Fibroblast of lung (primary cell): Measurements from ENCODE around the gene ETV6. TPM values are rescaled to one million over a fixed set of nuclear protein-coding genes. Genes with fewer than 3 reads are reported as not detected.

Source experiments
- DNase-seq, 2 donors: peaks; one replicate each; pipeline versions ENCODE4 v3.0.0 to v3.0.0-alpha.2; 2010; ENCODE audit warnings: low read depth in 2 of 2
- H2AFZ ChIP-seq: 2 replicates; pipeline ENCODE4 v1.5.1; 2012; ENCODE audit warnings: low read length, control low read depth, inconsistent platforms
- H3K27ac ChIP-seq: 2 replicates; pipeline ENCODE4 v1.5.1; 2011; ENCODE audit warnings: low read length, control low read depth; ENCODE audit not compliant: insufficient read depth
- H3K27me3 ChIP-seq: 2 replicates; pipeline ENCODE4 v1.5.1; 2011; ENCODE audit warnings: mild to moderate bottlenecking, low read length; ENCODE audit not compliant: control insufficient read depth, insufficient read depth
- H3K36me3 ChIP-seq: 2 replicates; pipeline ENCODE4 v1.5.1; 2011; ENCODE audit warnings: low read length; ENCODE audit not compliant: control insufficient read depth, insufficient read depth
- H3K4me1 ChIP-seq: 2 replicates; pipeline ENCODE4 v1.5.1; 2011; ENCODE audit warnings: low read length; ENCODE audit not compliant: control insufficient read depth, insufficient read depth; ENCODE audit errors: extremely low read depth
- H3K4me2 ChIP-seq: 2 replicates; pipeline ENCODE4 v1.5.1; 2011; ENCODE audit warnings: low read length, control low read depth; ENCODE audit not compliant: insufficient read depth; ENCODE audit errors: extremely low read depth
- H3K4me3 ChIP-seq, 4 experiments: fragments of 200-600 bp in 1 of 4; sonication (generic) in 1 of 4; replicated peaks in 1 of 4; 2 replicates each; pipeline ENCODE4 v1.5.1; 2011 to 2016; ENCODE audit warnings: low read length in 4 of 4, low read depth in 3 of 4, mild to moderate bottlenecking in 3 of 4, control low read depth in 2 of 4, inconsistent platforms in 1 of 4, mixed read lengths in 1 of 4; ENCODE audit not compliant: insufficient read depth in 1 of 4; ENCODE audit errors: control extremely low read depth in 1 of 4
- H3K79me2 ChIP-seq: 2 replicates; pipeline ENCODE4 v1.5.1; 2012; ENCODE audit warnings: mild to moderate bottlenecking, low read length, inconsistent platforms; ENCODE audit not compliant: control insufficient read depth, insufficient read depth
- H3K9ac ChIP-seq: 2 replicates; pipeline ENCODE4 v1.5.1; 2011; ENCODE audit warnings: mild to moderate bottlenecking, low read length, control low read depth; ENCODE audit not compliant: insufficient read depth
- H3K9me3 ChIP-seq: 2 replicates; pipeline ENCODE4 v1.5.1; 2012; ENCODE audit warnings: low read depth, low read length; ENCODE audit not compliant: control insufficient read depth, insufficient read depth
- H4K20me1 ChIP-seq: 2 replicates; pipeline ENCODE4 v1.5.1; 2011; ENCODE audit warnings: low read length; ENCODE audit not compliant: control insufficient read depth, insufficient read depth; ENCODE audit errors: extremely low read depth
- CTCF ChIP-seq, 2 donors: IDR thresholded peaks in 1 of 2; conservative IDR thresholded peaks in 1 of 2; 1 replicate in 1 of 2; 2 replicates in 1 of 2; pipeline ENCODE4 v1.5.1; 2011 to 2012; ENCODE audit warnings: low read length in 2 of 2, control low read depth in 1 of 2, inconsistent platforms in 1 of 2, low read depth in 1 of 2, mild to moderate bottlenecking in 1 of 2
- EZH2 ChIP-seq: IDR thresholded peaks from 2 replicates; pipeline ENCODE4 v1.5.1; 2012; ENCODE audit warnings: low read length, control low read depth, mild to moderate bottlenecking; ENCODE audit errors: missing control alignments
- polyA plus RNA-seq, 2 donors: library from polyadenylated mRNA; depleted of rRNA in 1 of 2; stranded (reverse) in 1 of 2; unstranded in 1 of 2; fragments of >200 nt; gene quantifications; 2 replicates each; pipeline ENCODE4 v1.2.1, GENCODE V29; 2011 to 2012; ENCODE audit warnings: missing spikeins in 1 of 2
- total RNA-seq: library from RNA; depleted of rRNA; stranded (reverse); fragments of >200 nt; gene quantifications from 2 replicates; pipeline ENCODE4 v1.2.1, GENCODE V29; 2014

Gene ETV6
- total and polyA plus RNA-seq, 2 donors (not counting 1 experiment from before 2014, with no cell fraction given) = 4.3 to 8.9 TPM

- Histone ChIP-seq H3K9me3 (no peaks in the 10 kb centered on the region), H3K4me1 (no peaks in the 10 kb centered on the region), H3K79me2 (peaks cover 1% of the 10 kb centered on the region), H3K4me2 (no peak overlapping the region), H3K27ac (no peak overlapping the region), H3K4me3 (no peak overlapping the region), H4K20me1 (no peaks in the 10 kb centered on the region), H3K36me3 (no peaks in the 10 kb centered on the region), H3K9ac (no peak overlapping the region), H2AFZ (no peak overlapping the region), H3K27me3 (no peaks in the 10 kb centered on the region)
- no peak for DNase-seq
- TF ChIP-seq CTCF (conservative IDR thresholded peaks at IDR 0.05 in 1 of 2, IDR thresholded peaks at IDR 0.05 in 1 of 2; ENCODE audit: low read depth in 1 of 2, low read length in 2 of 2) = no peak
- TF ChIP-seq EZH2 = no peak
Measured at GRCh38 chr12:11684811-11685210, 35.3 kb downstream of the ETV6 start.

DNA sequence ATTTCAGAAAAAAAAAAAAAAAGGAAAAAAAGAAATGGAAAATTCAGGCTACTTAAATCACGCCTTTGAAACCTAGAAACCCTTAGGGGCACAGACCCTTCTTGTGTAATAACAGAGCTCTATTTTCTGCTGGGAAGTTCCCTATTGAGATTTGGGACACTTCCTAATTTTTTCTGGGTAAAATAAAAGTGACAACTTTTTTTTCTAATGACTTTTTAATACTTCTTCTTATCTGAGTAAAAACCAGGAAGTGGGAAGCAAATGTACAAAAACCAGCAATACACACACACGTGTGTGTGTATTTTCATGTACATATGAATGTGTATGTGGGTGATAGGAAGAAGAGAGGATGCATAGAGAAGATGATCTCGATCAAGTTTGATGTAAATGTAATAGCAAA is 35.8 kb downstream of the ETV6 start:
- Histone ChIP-seq H3K36me3 (no peaks in the 10 kb centered on the region), H2AFZ (no peak overlapping the region), H4K20me1 (no peaks in the 10 kb centered on the region), H3K4me1 (no peaks in the 10 kb centered on the region), H3K9me3 (no peaks in the 10 kb centered on the region), H3K4me2 (no peak overlapping the region), H3K9ac (no peak overlapping the region), H3K27me3 (no peaks in the 10 kb centered on the region), H3K79me2 (peaks cover 1% of the 10 kb centered on the region), H3K27ac (no peak overlapping the region), H3K4me3 (no peak overlapping the region)
- TF ChIP-seq EZH2 = no peak
- TF ChIP-seq CTCF (conservative IDR thresholded peaks at IDR 0.05 in 1 of 2, IDR thresholded peaks at IDR 0.05 in 1 of 2; ENCODE audit: low read depth in 1 of 2, low read length in 2 of 2) = no peak
- DNase-seq = no peak

- no peak overlapping the region for H3K4me3 ChIP-seq
- no peak overlapping the region for H3K4me2 ChIP-seq
- H3K4me1 ChIP-seq = no peaks in the 10 kb centered on the region
- no peak overlapping the region for H3K9ac ChIP-seq
- peak in 1 of 2 donors; percentile 58 for DNase-seq
- no peak for TF ChIP-seq EZH2
- no peak for TF ChIP-seq CTCF (conservative IDR thresholded peaks at IDR 0.05 in 1 of 2, IDR thresholded peaks at IDR 0.05 in 1 of 2; ENCODE audit: low read depth in 1 of 2, low read length in 2 of 2)
- no peaks in the 10 kb centered on the region for H3K36me3 ChIP-seq
- no peaks in the 10 kb centered on the region for H3K27me3 ChIP-seq
- H2AFZ ChIP-seq = no peak overlapping the region
- H3K79me2 ChIP-seq = peaks cover 1% of the 10 kb centered on the region
- no peaks in the 10 kb centered on the region for H4K20me1 ChIP-seq
- H3K27ac ChIP-seq = no peak overlapping the region
- H3K9me3 ChIP-seq = no peaks in the 10 kb centered on the region
Measured at GRCh38 chr12:11685716-11686115, 36.2 kb downstream of the ETV6 start.
